NCI-H1105 (cell line): ENCODE data around the gene ATP1B1.
"Not testable (repeated sequence)": the region's sequence is repeated elsewhere in the genome, so short reads cannot be mapped to it uniquely, and the experiment has no call there.

Experiments used
- DNase-seq: peaks from one replicate; lab custom pipeline; 2025; lab: John Stamatoyannopoulos, UW

Gene ATP1B1

DNA sequence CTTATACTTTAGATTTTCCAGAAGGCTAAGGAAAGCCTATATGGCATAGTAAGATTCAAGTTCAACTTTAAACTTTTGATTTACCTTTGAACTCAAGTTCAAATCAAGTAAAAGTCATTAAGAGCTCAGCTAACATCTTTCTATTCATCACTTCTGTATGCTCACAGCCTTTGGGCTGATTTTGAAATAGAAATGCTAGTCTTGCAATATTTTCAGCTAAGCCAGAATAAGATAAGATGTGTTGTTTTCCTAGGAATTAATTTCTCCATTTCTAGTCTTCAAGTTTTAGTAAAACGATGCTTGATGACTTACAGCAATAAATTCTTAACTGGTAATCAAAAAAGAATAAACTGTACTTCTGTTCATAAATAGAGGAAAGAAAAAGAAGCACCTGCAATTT, 35.6 kb downstream of the ATP1B1 start:
- no peak for DNase-seq

DNA sequence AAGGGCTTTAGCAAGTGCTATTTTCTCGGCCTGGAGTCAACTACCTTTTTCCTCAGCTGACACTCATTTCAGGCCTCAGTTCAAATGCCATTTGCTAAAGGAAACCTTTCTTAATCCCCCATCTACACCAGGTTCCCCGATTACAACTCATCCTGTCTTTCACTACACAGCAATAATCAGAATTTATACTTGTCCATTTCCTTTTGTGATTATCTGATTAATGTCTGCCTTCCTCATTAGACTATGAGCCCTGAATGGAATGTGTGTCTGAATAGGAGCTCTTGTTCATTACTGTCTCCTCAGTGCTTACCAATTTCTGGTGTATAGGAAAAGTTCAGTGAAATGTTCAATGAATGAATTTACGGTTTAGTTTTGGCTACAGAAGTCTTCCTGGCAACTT, 36.9 kb downstream of the ATP1B1 start:
- no peak for DNase-seq

DNA sequence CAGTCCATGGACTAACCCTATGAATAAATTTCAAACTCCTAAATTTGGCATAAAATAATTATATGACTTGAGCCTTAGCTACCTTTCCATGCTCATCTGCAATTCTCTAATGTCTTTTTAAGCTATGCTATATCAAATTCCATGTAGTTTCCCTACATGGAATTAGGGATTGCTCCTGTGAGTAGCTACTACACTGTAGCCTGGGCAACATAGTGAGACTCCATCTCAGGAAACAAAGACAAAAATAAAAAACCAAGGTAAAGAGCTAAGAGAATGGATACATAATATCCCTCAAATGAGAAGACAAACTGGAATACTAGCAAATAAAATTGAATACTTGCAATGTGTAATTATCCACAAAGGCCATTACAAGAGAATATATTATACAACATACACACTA, 37.5 kb downstream of the ATP1B1 start:
- DNase-seq: no peak

DNA sequence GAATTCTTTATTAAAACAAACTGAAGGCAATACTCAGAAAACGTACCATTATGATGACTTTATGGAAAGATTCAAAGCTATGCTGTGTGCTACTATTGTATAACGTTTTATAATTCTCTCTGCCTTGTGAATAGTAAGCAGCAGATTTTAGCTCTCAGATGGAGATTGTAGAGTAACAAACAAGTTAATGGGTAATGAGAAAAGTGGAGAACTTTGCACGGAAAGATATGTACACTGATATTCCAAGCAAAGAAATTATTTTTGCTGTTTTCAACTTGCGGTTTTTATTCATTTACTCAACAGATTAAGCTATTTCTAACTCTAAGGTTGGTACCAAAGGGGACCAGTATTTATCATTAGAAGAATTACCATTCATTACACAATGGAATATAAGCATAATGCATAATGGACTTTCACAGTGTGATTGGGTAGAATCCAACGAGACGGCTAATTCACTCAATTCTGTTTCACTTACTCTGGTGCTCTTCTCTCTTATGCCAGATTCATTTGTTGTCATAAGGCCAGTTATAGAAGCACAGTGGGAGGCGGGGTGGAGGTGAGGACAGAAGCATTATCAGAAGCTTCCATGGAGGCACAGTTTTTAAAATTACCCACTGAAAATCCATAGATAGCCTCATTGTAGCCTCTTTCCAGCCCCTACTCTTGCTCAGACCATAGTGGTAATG, 38.6 kb downstream of the ATP1B1 start:
- no peak for DNase-seq

DNA sequence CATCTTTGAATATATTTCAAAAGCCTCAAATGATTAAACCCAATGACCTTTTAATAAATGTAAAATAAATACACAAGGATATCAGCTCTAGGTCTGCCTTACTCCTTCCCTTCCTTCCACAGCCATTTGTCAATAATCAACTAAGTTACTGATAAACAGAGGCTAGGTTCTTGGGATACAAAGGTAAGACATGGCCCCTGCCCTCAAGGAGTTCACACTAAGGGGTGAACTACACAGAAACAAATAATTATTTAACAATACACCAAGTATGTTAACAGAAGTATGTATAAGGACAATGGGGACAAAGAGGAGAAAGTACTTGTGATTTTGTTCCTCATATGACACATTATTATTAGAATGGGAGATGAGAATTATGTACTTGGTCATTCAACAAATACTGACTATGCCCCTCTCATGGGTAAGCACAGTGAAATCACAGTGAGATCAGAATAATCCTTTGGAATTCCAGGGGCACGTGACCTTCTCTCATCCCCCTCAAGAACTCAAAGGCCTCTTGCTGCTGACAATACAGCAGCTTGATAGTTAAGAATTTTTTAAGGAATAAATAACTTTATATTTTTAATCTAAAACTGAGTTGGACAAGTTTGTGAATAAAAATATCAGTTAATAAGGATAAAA, 40.2 kb downstream of the ATP1B1 start:
- DNase-seq: no peak

DNA sequence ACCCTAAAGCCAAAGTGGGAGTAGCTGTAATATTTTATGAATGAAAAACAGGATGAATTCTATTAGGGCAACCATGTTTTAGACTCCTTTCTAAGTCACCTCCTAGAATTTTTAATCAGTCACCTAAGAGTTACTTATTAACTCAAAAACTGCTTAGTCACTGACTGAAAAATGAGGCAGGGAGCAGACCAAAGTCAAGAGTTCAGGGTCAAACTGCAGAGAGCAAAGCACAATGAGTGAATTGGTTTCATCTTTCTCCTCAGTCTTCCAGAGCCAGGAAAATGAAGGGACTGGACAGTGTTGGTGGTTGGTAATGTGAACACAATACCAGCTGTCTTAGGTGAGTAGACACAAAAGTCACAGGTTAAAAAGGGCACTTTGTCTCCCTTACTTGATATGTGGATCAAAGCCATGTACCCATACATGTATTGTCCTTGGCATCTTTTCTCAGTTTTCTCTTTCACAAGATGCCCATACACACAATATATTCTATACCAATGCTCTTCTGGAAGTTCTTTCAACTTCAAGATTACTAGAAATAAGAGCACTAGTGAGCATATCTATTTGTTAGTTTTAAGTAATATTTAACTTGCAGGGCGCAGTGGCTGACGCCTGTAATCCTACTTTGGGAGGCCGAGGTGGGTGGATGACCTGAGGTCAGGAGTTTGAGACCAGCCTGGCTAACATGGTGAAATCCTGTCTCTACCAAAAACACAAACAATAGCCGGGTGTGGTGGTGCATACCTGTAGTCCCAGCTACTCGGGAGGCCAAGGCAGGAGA, 42.2 kb downstream of the ATP1B1 start:
- DNase-seq: no peak

DNA sequence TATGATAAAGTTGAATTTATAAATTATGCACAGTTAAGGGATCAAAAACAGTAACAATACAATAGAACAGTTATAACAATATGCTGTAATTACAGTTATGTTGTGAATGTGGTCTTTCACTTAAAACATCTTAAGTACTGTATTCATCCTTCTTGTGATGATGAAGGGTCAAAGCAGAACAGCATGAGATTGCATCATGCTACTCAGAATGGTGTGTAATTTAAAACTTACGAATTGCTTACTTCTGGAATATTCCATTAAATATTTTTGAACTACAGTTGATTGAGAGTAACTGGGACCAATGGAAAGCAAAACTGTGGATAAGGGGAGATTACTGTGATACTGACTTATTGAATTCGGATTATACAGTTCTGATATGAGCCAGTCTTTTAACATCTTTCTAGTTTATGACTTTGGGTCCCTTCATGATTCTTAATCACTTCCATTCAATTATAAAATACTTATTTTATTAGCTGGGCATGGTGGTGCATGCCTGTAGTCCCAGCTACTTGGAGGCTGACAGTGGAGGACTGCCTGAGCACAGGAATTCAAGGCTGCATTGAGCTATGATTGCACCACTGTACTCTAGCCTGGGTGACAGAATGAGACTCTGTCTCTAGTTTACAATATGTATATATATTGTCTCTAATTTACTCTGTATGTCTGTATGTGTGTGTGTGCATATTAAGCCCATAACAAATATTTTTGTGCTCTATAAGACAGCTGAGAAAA, 43.2 kb downstream of the ATP1B1 start:
- DNase-seq: no peak

DNA sequence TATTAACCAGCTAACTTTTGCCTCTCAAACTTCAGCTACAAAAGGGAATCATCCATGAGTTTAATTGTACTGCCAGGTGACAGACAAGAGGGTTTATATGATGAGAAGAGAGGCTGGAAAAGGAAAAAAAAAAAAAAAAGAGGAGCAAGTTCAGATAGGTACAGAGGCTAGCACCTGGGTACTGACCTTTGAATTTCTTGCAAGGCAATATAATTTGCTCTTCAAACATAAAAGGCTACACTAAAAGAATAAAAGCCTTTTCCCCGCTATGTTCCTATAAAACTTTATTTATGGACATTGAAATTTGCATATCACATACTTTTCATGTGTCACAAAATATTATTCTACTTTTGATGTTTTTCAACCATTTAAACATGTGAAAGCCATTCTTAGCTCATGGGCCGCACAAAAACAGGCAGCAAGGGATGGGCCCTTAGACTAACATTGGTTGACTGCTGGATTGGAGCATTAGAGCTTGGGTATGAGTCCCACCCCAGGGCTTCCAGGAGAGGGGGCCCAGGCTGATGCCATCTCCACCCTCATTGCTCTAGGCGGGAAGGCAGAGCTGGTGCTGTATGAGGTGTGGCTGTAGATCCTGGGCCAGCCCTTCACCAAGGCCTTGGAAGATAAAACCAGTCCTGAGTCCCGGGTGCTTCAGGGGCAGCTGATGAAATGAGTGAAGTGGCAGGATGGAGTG, 44.3 kb downstream of the ATP1B1 start:
- no peak for DNase-seq

DNA sequence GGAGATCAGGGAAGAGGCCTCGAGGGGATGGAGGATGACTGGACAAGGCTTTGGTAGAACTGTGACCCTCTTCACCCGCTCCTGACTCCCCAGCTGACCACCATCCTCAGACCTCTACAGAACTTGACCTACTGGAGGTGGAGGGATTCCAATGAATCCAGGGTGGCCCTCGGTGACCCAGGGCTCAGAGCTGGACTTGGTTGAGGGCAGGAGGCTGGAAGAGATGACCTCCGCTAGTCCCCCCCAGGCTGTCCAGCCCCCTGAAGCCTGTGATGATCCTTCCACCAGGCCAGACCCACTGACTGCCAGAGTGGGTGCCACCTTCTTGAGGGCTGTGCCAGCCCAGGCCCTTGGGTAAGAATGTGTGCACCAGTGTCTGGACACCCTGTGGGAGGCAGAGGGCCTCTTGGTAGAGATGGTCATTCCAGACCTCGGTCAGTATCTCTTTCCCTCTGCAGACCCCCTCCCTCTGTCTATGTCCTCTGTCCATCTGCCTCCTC, 44.9 kb downstream of the ATP1B1 start:
- no peak for DNase-seq

DNA sequence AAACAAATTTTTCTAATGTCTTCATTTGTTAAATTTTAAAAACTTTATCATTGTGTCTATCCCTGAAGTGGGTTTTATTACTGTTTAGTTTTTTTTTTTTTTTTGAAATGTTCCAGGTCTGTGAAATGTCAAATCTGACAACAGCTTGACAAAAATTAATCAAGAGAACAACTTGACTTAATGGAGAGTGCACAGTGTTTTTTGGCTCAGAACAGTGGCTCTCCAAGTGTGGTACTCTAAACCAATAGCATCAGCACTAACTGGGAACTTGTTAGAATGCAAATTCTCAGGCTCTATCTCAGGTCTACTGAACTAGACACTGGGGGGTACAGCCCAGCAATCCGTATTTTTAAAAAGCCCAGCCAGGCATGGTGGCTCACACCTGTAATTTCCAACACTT, 49.2 kb downstream of the ATP1B1 start:
- no peak for DNase-seq

DNA sequence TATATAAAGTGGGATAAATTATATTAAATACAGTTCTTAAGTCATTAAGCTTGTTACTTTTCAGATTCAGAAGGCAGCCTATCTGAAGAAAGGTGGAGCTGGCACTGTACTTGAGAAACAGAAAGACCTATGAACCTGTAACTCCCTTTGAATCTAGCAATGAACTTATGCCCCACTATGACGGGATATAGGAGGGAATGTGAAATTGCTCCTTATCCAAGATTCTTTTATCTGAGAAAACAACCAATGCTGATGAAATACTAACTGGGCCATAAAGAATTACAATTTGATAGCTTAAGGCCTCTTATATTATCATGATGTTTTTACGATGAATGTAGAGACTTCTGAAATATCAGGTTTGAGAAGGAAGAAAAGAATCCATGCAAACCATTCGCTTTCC, 50.1 kb downstream of the ATP1B1 start:
- no peak for DNase-seq

DNA sequence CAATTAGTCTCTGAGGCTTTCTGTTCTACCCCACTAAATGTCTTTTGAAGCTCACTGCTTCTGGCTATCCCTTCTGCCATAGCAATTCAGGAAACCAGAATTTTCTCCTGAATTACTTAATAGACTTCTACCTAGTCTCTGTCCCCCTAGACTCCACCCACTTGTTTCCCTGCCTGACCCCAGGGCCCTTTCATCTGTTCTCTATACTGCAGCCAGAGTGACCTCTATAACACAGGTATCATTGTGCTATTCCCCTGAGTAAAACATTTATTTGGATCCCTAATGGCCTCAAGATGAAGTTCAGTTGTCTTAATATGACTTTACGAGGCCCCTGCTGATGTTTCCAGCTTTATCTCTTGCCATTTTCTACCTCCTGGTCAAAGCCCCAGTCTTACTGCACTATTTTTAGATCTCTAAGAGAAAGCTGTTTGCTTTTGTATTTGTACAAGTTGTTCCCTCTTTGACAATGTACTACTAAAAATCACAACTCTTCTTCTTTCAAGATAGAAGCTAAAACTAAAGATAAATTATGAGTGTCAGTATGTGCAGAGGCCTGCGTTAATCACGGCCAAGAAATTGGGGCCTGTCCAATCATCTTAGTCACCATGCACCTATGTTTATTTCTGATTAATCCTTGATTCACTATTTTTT, 54.5 kb downstream of the ATP1B1 start:
- no peak for DNase-seq

DNA sequence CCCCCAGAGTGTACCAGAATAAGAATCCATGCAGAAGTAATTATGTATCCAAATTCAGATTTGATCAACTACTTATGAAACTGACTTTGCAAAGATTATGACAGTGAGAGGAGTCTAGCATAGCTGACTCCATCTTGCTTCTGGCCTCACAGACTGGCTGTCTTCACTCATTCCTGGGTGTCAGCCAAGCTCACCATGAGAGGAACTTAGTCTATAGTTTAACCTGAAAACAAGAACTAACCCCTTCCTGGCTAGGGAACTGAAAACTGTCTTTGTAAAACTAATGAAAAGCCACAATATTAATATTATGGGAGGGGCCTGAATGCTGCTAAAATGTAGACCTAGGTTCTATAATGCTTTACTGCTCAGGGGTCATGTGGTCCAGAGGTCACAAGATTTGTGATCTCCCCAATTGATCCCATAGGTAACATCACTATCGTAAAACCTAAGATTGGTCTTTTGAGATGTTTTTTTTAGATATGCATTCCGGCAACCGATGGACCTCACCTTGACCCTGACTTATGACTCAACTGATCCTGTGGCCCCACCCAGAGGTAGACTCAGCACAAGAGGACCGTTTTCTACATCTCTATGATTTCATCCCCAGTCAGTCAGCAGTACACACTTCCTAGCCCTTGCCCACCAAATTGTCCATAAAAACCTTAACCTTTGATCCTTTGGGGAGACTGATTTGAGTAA, 55.2 kb downstream of the ATP1B1 start:
- no peak for DNase-seq

DNA sequence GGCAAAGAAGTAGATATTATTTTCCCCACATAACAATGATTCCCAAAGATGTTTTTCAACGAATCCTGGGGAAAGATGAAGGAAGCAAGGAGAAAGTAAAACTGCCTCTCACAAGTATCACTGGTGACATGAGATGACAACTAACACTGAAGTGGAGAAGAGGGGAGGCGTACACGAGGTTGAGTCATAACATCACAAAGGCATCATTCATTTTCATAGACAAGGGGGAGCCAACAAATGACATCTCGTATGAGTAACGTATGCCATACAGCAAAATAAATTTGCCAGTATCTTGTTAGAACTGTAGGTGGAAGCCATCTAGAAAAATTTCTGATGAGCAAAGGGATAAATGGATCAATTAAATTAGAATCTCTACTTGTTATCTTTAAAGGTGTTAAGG, 56.6 kb downstream of the ATP1B1 start:
- no peak for DNase-seq

DNA sequence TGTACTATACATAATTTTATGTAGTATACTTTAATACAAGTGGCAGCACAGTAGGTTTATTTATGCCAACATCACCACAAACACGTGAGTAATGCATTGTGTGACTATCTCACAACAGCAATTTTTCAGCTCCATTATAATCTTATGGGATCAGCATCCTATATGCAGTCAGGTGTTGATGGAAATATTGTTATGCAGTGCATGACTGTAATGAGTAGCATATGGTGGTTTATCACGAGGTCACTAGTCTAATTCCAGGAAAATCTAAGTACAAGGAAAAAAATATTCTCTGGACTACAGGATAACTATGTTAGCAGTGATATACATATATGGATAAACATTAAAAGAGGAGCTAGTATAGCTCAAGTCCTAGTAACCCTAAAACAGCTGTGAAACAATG, 69.0 kb downstream of the ATP1B1 start:
- DNase-seq: no peak

DNA sequence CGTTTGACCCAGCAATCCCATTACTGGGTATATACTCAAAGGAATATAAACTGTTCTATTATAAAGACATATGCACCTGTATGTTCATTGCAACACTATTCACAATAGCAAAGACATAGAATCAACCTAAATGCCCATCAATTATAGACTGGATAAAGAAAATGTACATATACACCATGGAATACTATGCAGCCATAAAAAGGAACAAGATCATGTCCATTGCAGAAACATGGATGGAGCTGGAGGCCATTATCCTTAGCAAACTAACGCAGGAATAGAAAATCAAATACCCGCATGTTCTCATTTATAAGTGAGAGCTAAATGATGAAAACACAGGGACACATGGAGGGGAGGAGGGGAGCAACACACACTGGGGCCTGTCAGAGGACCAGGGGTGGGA, 72.9 kb downstream of the ATP1B1 start:
- DNase-seq: not testable (repeated sequence)

DNA sequence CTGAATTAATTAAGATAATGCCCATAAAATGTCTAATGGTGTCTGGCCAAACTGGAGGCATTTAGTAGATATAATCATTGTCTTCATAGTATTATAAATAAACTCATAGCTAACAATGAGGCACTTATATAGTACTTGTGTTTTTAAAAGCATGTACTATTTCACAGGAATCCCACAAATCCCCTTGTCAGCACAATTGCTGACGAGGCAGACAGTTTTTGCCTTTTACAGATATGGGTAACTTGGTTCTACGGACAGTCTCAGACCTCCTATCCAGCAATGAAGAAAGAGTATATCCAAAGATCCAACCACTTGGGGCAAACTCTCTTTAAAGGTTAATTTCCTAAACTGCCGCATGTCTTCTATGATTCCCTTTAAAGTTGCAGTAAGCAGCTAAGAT, 73.7 kb downstream of the ATP1B1 start:
- no peak for DNase-seq
